Measurements from ENCODE around the gene RASAL1. TPM values are rescaled to one million over a fixed set of nuclear protein-coding genes. Genes with fewer than 3 reads are reported as not detected.

Gene RASAL1
- total RNA-seq, 1 donor from 2014 or later, result 0.65 TPM

- H3K9me3 Mint-ChIP-seq, result no peaks in the 10 kb centered on the region
- TF ChIP-seq, protein P1, sequence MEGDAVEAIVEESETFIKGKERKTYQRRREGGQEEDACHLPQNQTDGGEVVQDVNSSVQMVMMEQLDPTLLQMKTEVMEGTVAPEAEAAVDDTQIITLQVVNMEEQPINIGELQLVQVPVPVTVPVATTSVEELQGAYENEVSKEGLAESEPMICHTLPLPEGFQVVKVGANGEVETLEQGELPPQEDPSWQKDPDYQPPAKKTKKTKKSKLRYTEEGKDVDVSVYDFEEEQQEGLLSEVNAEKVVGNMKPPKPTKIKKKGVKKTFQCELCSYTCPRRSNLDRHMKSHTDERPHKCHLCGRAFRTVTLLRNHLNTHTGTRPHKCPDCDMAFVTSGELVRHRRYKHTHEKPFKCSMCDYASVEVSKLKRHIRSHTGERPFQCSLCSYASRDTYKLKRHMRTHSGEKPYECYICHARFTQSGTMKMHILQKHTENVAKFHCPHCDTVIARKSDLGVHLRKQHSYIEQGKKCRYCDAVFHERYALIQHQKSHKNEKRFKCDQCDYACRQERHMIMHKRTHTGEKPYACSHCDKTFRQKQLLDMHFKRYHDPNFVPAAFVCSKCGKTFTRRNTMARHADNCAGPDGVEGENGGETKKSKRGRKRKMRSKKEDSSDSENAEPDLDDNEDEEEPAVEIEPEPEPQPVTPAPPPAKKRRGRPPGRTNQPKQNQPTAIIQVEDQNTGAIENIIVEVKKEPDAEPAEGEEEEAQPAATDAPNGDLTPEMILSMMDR (IDR thresholded peaks at IDR 0.05; ENCODE audit: unreplicated experiment), result no peak
- H3K36me3 Mint-ChIP-seq, result no peaks in the 10 kb centered on the region
- H3K27me3 Mint-ChIP-seq (ENCODE audit: low read depth), result peaks cover 48% of the 10 kb centered on the region
- no peak overlapping the region for H3K4me3 Mint-ChIP-seq
- no peak for DNase-seq (ENCODE audit: low spot score in 2 of 2, unreplicated experiment in 2 of 2)
- H3K27ac Mint-ChIP-seq, result no peak overlapping the region
- H3K4me1 Mint-ChIP-seq, result no peaks in the 10 kb centered on the region
Measured at GRCh38 chr12:113109872-113110599, 25.5 kb downstream of the RASAL1 start.

GRCh38 chr12:113109360-113109759 is 26.2 kb downstream of the RASAL1 start:
- no peak overlapping the region for H3K27ac Mint-ChIP-seq
- no peaks in the 10 kb centered on the region for H3K36me3 Mint-ChIP-seq
- no peaks in the 10 kb centered on the region for H3K9me3 Mint-ChIP-seq
- TF ChIP-seq, protein P1 (IDR thresholded peaks at IDR 0.05; ENCODE audit: unreplicated experiment), result no peak
- H3K4me1 Mint-ChIP-seq, result no peaks in the 10 kb centered on the region
- H3K4me3 Mint-ChIP-seq, result no peak overlapping the region
- H3K27me3 Mint-ChIP-seq (ENCODE audit: low read depth), result peaks cover 54% of the 10 kb centered on the region
- DNase-seq (ENCODE audit: low spot score in 2 of 2, unreplicated experiment in 2 of 2), result no peak

DNA sequence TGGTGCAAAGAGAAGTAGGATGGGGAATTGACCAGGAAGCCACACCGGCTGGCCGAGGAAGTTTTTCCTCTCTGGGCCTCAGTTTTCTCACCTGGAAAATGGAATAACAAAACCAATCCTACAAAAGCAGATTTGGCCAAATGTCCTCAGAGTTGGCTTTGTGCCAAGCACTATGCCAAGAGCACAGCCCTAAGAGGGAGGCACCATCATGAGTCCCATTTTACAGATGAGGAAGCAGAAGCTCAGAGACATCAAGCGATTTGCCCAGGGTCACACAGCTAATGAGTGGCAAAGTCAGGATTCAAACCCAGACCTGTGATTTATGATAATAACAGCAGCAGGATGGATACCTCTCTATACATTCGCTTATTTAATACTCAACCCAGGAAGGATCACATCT is 27.3 kb downstream of the RASAL1 start:
- no peak for DNase-seq (ENCODE audit: low spot score in 2 of 2, unreplicated experiment in 2 of 2)
- no peaks in the 10 kb centered on the region for H3K36me3 Mint-ChIP-seq
- no peaks in the 10 kb centered on the region for H3K4me1 Mint-ChIP-seq
- no peak overlapping the region for H3K4me3 Mint-ChIP-seq
- no peaks in the 10 kb centered on the region for H3K9me3 Mint-ChIP-seq
- peaks cover 61% of the 10 kb centered on the region for H3K27me3 Mint-ChIP-seq (ENCODE audit: low read depth)
- TF ChIP-seq, protein P1 (IDR thresholded peaks at IDR 0.05; ENCODE audit: unreplicated experiment), result no peak
- no peak overlapping the region for H3K27ac Mint-ChIP-seq

DNA sequence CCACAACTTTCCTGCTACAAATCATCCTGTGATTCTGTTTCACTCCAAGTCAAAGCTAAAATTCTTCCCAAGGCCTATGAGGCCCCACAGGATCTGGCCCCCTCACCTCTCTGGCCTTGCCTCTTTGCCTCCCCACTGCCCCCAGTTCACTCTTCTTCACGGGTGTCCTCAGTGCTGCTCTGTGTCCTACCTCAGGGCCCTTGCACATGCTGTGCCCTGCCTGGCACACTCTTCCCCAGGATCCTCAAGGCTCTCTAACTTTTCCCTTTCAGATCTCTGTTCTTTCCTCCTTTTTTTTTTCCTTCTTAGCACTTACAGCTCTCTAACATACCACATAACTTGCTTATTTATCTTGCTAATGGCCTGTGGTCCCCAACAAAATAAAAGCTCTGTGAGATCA is 29.2 kb downstream of the RASAL1 start:
- Mint-ChIP-seq H3K27ac (no peak overlapping the region), H3K36me3 (no peaks in the 10 kb centered on the region), H3K4me3 (no peak overlapping the region), H3K9me3 (no peaks in the 10 kb centered on the region), H3K27me3 (ENCODE audit: low read depth) (peaks cover 59% of the 10 kb centered on the region), H3K4me1 (no peaks in the 10 kb centered on the region)
- no peak for DNase-seq (ENCODE audit: low spot score in 2 of 2, unreplicated experiment in 2 of 2)
- TF ChIP-seq, protein P1 (IDR thresholded peaks at IDR 0.05; ENCODE audit: unreplicated experiment), result no peak

- no peaks in the 10 kb centered on the region for H3K36me3 Mint-ChIP-seq
- DNase-seq (ENCODE audit: low spot score in 2 of 2, unreplicated experiment in 2 of 2), result no peak
- H3K9me3 Mint-ChIP-seq, result no peaks in the 10 kb centered on the region
- peaks cover 54% of the 10 kb centered on the region for H3K27me3 Mint-ChIP-seq (ENCODE audit: low read depth)
- H3K4me1 Mint-ChIP-seq, result no peaks in the 10 kb centered on the region
- H3K4me3 Mint-ChIP-seq, result no peak overlapping the region
- no peak overlapping the region for H3K27ac Mint-ChIP-seq
- TF ChIP-seq, protein P1 (IDR thresholded peaks at IDR 0.05; ENCODE audit: unreplicated experiment), result no peak
Measured at GRCh38 chr12:113105606-113106271, 29.8 kb downstream of the RASAL1 start.

Measured in mesothelial cell of epicardium (in vitro differentiated cells).